HG02588 (cell line): ENCODE measurements around the gene PABPC1L.

Source experiments
- ATAC-seq: cut with Tn5 transposase; IDR thresholded peaks from one replicate; pipeline ENCODE4 v1.9.1; 2021; ENCODE audit warnings: mild to moderate bottlenecking, moderate library complexity; ENCODE audit not compliant: unreplicated experiment

Gene PABPC1L

DNA sequence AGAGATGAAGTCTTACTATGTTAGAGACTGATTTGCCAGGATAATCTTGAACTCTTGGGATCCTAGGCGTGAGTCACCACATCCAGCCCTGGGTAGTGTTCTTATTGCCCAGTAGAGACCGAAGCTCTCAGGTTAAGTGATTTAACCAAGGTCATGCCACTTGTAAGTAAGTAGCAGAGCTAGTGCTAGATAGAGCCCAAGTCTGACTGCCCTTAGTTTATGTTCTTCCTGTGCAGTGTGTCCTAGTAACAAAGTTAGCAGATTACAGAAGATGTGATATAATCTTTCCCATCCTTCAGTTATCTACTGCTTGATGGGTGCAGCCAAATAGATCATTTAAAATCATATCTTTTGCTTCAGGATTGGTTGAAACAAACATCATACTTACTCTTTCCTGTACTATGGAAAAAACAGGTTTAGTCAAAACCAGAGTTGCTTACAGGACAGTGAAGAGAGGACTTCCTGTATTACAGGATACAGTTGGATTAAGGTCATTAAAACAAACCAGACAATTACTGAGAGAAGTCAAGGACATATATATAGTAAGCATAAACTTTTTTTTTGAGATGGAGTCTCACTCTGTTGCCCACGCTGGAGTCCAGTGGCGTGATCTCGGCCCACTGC lies 9.5 kb upstream of the PABPC1L start:
- ATAC-seq: no peak

DNA sequence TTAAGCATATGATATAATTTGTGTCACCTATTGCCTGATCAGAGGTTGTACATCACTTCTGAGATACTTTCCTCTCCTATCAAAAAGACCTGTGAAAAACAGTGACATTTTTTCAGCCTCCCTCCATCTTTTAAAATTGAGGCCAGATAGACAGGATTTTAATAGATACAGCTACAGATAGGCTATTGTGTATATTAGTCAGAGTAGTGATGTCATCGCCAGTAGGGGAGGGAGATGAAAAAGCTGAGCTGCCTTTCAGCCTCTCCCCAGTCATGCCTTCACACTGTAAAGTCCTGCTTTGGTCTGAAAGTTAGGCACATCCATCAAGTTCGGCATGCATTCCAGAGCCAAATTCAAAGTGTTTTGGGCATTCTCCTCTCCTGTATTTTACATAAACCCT lies 7.9 kb upstream of the PABPC1L start:
- ATAC-seq: no peak

DNA sequence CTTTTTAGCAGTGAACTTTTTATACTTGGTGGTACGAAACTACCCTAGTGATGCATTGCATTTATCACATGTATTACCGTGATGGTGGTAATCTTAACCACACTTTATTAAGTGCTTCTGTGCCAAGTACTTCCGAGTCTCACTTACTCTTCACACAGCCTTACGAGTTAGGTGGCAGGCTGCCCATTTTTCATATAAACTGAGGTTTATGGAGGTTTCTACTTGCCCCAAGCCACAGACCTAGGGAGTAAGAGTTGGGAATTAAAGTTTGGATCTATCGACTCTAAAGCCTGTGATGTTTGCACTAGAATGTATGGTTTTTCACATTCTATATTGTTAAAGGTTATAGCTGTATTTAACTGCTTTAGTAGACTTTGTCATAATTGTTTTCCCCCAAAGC lies 5.5 kb upstream of the PABPC1L start:
- ATAC-seq: no peak

DNA sequence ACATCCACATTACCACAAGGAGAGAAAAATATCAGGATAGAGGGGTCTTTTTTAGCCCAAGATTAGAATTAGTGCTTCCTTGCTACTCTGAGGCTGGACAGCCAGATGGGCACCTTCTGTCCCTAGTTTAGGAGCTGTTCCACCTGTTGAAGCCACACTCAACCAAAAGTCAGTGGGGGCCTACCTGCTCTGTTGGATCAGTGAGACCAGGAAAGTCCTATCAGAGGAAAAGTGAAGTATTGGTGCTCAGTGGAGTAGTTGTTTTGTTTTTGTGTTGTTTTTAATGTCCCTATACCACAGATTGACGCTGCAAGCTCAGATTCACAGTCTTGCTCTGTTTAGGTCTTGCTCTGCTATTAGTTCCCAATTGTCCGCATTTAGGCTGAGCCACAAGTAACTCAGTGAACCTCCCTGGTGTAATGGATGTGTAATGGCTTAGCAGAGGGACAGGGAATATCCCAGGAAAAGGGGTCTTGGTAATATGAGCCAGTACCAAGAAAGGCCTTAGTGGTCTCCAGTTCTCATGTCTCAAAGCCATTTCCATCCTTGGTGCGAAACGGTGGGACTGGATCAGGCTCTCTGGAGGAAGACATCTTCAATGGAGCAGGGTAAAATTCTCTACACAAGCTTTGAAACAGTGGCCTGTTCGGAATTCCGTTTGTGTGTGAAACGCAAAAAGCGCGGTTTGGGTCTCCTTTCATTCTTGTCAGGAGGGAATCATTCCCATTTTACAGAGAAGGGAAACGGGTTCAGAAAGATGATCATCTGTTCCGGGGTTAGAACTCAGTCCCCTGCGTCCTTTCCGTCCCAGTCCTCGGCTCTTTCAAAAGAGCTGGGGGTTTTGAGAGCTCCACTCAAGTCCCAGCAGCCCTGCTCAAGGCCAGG lies 631 bp upstream of the PABPC1L start:
- no peak for ATAC-seq

DNA sequence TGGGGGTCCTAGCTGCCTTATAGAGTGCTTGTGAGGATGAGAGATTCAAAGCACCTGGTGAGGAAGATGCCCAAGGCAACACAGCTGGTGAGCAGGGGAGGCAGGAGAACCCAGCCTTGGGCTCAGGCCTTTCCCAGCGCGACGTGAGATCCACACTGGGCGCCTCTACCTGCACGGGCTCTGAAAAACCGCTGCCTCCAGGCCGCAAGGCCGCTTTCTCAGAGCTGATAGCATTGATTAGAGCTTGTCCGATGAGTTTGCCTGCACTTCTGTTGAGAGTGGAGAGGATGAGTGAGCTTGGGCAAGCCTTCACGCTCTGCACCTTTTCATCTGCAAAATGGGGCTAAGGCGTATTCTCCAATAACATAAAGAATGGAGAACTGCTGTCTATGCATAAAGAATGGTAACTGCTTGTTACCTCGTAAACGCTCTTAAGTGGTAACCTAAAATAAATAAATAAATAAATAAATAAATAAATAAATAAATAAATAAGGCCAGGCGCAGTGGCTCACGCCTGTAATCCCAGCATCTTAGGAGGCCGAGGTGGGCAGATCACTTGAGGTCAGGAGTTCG lies 916 bp downstream of the PABPC1L start:
- no peak for ATAC-seq

DNA sequence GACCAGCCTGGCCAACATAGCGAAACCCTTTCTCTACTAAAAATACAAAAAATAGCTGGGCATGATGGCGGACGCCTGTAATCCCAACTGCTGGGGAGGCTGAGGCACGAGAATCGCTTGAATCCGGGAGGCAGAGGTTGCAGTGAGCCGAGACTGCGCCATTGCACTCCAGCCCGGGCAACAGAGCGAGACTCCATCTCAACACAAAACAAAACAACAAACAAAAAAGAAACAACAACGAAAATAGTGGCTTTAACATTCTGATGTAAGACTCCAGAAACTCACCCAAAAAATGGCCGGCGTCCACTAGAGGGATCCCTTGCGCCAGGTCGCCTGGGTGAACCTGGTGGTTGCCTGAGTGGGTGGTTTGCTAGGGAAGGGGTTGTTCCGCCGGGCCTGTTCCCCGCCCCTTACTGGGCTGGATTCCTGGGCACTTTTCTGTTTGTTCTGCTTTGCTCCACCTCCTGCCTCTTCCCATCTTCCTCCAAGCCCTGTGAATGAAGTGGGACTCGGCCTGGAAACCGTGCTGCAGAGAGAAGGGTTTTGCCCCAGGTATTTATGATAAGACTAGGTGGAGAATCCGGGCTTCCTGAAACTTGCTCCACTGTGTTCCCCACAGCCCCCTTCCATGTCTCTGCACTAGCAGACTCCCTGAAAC lies 1.5 kb downstream of the PABPC1L start:
- ATAC-seq: no peak

DNA sequence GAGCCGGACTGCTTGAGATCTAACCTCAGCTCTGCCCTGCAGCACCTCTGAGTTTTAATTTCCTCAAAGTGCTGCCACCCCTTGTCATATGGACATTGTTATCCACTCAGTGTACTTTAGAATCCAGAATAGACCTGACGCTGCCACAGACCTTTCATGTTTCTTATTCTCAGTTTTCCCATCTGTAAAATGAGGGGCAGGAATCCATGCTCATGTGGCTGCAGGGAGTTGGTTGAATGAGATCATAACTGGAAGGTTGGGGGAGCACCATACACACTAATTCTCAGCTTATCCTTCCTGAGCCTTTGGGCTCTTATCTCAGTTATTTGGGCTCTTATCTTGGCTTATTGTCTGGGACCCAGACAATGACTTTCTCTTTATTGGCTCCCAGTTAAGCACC lies 2.3 kb downstream of the PABPC1L start:
- no peak for ATAC-seq

DNA sequence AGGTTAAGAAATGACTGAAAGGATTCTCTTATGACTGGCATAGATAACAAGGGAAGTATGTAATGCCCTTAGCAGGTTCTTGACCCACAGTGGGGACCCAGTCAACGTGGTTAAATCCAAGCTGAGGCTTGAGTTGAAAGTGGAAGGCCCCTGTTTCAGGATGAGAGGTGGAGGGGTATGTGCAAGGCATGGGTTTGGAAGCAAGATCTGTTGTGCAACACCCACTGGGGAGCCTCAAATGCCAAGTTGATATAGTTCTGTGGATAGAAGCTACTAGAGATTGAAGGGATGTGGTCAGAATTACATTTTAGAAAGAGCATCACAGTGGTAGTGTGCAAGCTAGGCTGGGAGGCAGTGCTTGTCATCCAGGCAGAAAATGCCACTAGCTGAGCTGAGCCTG lies 5.1 kb downstream of the PABPC1L start:
- ATAC-seq: no peak

DNA sequence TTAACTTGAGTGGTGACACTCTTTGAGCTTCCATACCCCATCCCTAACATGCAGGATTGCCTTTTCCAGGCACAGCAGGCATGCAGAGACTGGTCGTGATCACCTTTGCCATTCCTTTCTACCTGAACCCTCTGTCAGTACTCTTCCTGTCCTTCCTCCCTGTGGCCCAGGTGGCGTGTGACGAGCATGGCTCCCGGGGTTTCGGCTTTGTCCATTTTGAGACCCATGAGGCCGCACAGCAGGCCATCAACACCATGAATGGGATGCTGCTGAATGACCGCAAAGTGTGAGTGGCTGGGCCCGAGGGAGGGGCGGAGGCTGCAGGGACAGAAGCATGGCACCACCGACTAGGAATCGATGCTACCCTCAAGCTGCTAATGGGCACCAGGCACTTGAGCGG lies 6.7 kb downstream of the PABPC1L start:
- no peak for ATAC-seq

DNA sequence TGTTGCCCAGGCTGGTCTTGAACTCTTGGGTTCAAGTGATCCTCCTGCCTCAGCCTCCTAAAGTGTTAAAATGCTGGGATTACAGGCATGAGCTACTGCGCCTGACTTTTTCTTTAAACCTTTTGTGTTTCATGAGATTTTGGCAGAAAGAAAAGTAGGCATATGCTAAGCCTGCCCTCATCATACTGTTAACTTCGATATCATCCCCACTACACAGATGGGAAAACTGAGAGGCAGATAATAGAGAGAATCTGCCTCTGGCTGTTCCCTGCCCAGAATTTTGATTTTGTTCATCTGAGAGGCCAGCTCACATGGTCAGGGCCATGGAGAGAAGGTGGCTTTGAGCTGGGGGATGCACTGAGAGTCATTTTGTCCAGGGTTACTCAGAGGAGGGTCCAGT lies 7.5 kb downstream of the PABPC1L start:
- ATAC-seq: no peak

DNA sequence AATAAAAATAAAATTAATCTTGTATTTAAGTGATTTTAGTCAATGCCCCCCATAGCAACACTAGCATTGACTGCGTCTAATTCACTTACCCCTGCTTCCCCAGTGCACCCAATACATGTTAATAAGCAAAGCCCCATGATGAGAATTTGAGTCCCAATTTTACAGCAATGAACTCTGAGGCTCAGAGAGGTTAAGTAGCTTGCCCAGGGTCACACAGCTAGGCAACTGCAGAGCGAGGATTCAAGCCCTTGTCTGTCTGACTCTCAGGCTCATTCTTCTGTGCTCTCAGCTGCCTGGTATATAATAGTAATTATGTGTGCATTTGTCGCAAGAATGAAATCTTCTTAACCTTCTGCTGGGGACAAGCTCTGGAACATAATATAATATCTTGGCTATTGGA lies 8.5 kb downstream of the PABPC1L start:
- no peak for ATAC-seq

DNA sequence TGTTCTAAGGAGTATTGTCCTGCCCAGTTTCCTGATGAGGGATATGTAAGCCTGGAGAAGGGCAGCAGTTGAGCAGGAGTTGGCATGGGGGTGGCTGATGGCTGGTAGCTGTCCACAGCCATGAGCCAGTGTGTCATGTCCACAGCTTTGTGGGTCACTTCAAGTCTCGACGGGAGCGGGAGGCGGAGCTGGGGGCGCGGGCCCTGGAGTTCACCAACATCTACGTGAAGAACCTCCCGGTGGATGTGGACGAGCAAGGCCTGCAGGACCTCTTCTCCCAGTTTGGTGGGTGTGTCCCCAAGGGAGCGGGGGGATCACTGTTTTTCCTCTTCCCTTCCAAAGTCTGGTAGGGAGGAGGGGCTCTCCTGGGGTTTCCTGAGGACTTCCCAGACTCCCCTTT lies 8.9 kb downstream of the PABPC1L start:
- ATAC-seq: no peak

DNA sequence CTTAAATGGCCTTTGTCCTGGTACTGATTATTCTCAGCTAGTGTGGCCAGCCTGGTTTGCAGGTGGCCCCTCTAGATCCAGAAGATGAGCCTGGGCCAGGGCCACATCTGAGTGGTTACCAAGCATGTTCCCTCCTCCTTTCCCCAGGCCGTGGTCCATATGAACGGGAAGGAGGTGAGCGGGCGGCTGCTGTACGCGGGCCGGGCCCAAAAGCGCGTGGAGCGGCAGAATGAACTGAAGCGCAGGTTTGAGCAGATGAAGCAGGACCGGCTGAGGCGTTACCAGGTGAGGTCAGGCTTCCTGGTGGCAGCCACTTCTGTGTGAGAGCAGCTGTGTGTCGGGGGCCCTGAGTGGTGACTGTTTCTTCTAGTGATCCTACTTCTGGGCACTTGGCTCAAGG lies 11.6 kb downstream of the PABPC1L start:
- ATAC-seq: no peak

DNA sequence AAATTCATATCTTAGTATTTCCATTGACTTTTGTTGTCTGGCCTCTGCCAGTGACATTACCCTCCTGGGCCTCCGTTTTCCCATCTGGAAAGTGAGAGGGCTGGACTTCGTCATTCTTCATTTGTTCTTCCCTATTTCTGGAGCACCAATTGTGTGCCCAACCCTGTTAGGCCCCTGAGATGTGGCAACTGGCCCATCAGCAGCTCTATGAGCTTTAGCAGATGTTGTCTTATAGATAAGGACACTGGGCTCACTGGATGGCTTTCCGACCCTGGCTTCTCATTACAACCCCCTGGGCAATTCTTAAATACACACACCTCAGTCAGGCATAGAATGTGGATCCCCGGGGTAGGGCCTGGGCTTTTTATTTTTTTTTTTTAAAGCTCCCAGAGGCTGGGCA lies 14.7 kb downstream of the PABPC1L start:
- no peak for ATAC-seq

DNA sequence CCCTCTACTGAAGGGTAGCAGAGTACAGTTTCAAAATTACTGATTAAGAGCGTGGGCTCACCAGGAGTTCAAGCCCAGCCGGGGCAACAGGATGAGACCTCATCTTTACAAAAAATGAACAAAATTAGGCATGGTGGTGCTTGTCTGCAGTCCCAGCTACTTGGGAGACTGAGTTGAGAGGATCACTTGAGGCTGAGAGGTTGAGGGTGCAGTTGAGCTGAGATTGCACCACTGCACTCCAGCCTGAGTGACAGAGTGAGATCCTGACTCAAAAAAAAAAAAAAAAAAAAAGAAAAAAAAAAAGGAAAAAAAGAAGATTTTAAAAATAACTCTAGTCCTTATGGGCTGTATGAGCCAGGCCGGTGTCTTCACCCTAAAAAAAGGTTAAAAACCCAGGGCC lies 18.7 kb downstream of the PABPC1L start:
- ATAC-seq: no peak

DNA sequence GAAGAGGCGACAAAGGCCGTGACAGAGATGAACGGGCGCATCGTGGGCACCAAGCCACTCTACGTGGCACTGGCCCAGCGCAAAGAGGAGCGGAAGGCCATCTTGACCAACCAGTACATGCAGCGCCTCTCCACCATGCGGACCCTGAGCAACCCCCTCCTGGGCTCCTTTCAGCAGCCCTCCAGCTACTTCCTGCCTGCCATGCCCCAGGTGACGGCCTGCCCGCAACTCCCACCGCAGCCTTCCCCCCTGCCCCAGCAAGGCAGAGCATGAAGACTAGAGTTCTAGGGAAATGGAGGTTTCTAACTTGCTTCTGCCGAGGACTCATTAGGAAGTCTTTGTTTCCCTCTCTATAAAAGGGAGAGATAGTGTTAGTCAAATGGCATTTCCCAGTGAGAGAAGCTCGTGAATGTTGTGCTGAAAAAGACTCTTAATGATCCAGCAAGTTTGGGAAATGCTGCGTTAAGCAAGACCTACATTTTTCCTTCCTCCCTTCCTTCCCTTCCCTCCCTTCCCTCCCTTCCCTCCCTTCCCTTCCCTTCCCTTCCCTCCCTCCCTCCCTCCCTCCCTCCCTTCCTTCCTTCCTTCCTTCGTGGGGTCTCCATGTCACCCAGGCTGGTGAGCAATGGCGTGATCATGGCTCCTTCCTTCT lies 20.8 kb downstream of the PABPC1L start:
- ATAC-seq: no peak

DNA sequence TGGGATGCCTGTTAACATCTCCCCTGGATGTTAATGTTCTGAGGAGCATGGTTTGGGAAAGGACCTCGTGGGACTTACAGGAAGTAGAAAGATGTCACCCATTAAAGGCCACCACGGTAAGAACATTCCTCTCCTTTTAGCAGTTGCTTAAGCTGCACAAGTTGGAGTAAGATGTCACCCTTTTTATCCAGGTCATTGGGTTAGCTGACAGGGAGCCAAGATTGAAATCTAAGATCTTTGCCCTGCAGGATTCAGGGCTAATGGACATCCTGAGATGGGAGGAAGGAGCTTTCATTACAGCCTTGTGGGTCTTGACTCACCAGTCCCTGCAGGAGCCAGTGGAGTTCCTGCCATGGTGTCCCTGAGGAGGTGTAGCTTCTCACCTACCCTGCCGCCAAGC lies 22.1 kb downstream of the PABPC1L start:
- no peak for ATAC-seq

DNA sequence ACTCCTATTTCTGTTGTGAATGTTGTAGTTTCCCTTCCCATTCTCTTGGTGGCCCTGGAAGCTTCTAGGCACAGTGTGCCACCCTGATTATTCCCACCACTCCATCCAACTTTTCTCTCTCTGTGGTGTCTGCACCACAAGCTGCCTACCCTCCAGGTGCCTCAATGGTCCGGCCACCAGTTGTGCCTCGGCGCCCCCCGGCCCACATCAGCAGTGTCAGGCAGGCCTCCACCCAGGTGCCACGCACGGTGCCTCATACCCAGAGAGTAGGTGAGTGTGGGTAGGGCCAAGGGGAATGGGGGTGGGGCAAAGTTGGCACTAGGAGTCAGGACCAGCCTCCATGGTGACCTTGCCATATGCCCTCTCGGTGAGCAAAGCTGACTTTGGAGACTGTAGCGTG lies 23.1 kb downstream of the PABPC1L start:
- ATAC-seq: no peak

DNA sequence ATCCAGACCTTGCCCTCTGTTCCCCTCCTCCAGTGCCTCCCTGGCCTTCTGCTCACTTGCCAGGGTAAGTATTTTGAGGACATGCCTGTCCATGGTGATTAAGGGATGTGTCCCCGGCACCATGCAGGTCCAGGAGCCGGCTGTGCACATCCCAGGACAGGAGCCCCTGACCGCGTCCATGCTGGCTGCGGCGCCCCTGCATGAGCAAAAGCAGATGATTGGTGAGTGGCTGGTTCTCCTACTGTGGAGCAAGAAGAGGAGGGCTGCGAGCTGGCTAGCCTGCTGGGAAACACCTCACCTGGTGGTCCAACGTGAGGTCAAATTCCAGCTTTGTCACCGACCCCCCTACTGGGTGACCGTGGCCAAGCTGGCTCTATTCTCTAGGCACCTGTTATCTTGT lies 26.6 kb downstream of the PABPC1L start:
- ATAC-seq: no peak

DNA sequence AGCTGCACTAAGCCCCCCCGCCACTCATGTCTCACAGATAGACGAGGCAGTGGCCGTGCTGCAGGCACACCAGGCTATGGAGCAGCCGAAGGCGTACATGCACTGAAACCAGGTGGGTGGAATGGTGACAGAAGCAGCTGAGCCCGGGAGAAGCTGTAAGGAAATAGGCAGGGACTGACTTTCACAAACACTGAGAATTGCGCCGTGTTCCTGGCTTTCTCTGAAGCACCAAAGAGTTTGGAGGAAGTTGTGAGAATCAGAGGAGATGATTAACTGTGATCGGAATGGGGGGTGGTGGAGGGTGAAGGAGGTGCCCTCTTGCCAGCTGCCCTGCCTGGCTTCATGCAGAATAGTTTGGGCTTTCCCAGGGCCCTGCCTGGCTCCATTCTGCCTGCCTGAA lies 28.8 kb downstream of the PABPC1L start:
- no peak for ATAC-seq

DNA sequence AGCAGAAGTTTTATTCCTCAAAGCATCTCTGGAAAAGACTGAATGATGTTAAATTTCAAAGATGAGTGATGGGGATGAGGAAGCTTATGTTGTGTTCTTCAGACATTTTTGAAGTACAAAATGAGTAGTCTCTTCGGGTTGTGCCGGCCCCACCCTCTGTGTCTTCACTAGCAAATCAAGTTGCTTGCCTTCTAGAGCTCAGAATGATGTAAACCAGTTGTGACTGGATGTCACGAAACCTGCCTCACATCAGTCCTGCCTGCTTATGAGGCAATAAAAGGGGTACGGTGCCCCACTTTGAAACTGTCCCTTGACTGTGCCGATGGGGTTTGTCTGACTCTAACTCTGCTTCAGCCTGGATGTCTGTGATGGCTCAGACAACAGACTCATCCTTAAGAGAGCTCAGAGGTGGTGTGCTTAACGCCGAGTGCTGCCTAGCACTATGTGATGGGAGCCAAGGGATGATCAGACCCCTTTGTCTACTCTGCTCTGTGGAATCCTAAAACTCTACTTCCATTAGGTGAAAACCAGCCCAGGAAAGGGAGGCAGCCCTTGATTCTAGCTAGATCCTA lies 31.3 kb downstream of the PABPC1L start:
- ATAC-seq: no peak
